K562 (cell line): ENCODE measurements around the gene KATNAL2.

Source experiments
- ATF3 ChIP-seq, 2 experiments: fragments of 450-650 bp in 1 of 2; sonication (generic) in 1 of 2; formaldehyde crosslinking in 1 of 2; IDR thresholded peaks in 1 of 2; conservative IDR thresholded peaks in 1 of 2; 2 replicates each; pipeline versions ENCODE4 v1.6.1 to v1.8.1; 2016 to 2023; ENCODE audit warnings: mild to moderate bottlenecking in 2 of 2, moderate library complexity in 2 of 2, inconsistent platforms in 1 of 2, missing genetic modification reagents in 1 of 2
- BHLHE40 ChIP-seq: IDR thresholded peaks from 2 replicates; pipeline ENCODE4 v1.6.1; 2011; ENCODE audit warnings: low read length, improper control_type of control experiment
- CHCHD3 ChIP-seq: fragments of 250-450 bp; sonication (Bioruptor Pico); IDR thresholded peaks from 2 replicates; pipeline ENCODE4 v2.1.2; 2022; ENCODE audit warnings: mild to moderate bottlenecking
- CTCF ChIP-seq, 3 experiments: IDR thresholded peaks in 2 of 3; conservative IDR thresholded peaks in 1 of 3; 2 replicates each; pipeline ENCODE4 v1.5.1; 2011 to 2012; ENCODE audit warnings: low read length in 3 of 3, mild to moderate bottlenecking in 3 of 3, control low read depth in 2 of 3, improper control_type of control experiment in 1 of 3, inconsistent platforms in 1 of 3, low read depth in 1 of 3, mixed read lengths in 1 of 3, moderate library complexity in 1 of 3; ENCODE audit not compliant: insufficient read depth in 2 of 3
- E2F4 ChIP-seq: sonication (generic); formaldehyde crosslinking; IDR thresholded peaks from 2 replicates; pipeline ENCODE4 v1.8.0; 2022; ENCODE audit warnings: mild to moderate bottlenecking, low read depth, missing genetic modification reagents
- PRMT5 ChIP-seq: sonication (generic); formaldehyde crosslinking; IDR thresholded peaks from 2 replicates; pipeline ENCODE4 v1.5.0; 2020; ENCODE audit warnings: missing genetic modification reagents
- RAD21 ChIP-seq, 2 experiments: fragments of 250-450 bp in 1 of 2; fragments of 450-650 bp in 1 of 2; sonication (Bioruptor Pico) in 1 of 2; formaldehyde crosslinking in 1 of 2; IDR thresholded peaks in 1 of 2; conservative IDR thresholded peaks in 1 of 2; 2 replicates each; pipeline versions ENCODE4 v1.4.0 to v1.8.0; 2020 to 2022; ENCODE audit warnings: mild to moderate bottlenecking in 2 of 2, moderate library complexity in 1 of 2
- RNF219 ChIP-seq: fragments of 250-450 bp; sonication (Bioruptor Pico); IDR thresholded peaks from 2 replicates; pipeline ENCODE4 v1.5.0; 2022; ENCODE audit warnings: mild to moderate bottlenecking
- SMAD1 ChIP-seq: fragments of 150-350 bp; IDR thresholded peaks from 2 replicates; pipeline ENCODE4 v1.6.1; 2014; ENCODE audit warnings: low read length, low read depth; ENCODE audit not compliant: partially characterized antibody

- TF ChIP-seq CTCF (IDR thresholded peaks at IDR 0.05 in 2 of 3, conservative IDR thresholded peaks at IDR 0.05 in 1 of 3; ENCODE audit: insufficient read depth in 2 of 3, low read depth in 1 of 3, low read length in 3 of 3) (no peak), SMAD1 (no peak), RNF219 (CRISPR knock-in tag) (no peak), RAD21 (CRISPR knock-in tag; conservative IDR thresholded peaks at IDR 0.05 in 1 of 2, IDR thresholded peaks at IDR 0.05 in 1 of 2) (no peak), PRMT5 (no peak), CHCHD3 (no peak), ATF3 (IDR thresholded peaks at IDR 0.05) (no peak), ATF3 (CRISPR knock-in tag; conservative IDR thresholded peaks at IDR 0.05) (no peak), E2F4 (no peak), BHLHE40 (no peak)
Measured at GRCh38 chr18:47146206-47146605, 228.8 kb downstream of the KATNAL2 start.
